DOHH2 (cell line): ENCODE data around the gene HAND1.

Experiments used
- EZH2phosphoT487 ChIP-seq: fragments of 200-600 bp; sonication (generic); IDR thresholded peaks from 2 replicates; pipeline ENCODE4 v1.6.1; 2017; ENCODE audit warnings: borderline replicate concordance, mild to moderate bottlenecking, antibody characterized with exemption, low read length, moderate library complexity, mixed read lengths
- TF ChIP-seq, protein P1 (sequence below): fragments of 200-600 bp; sonication (generic); IDR thresholded peaks from one replicate; pipeline ENCODE4 v1.5.1; 2014; ENCODE audit warnings: antibody characterized with exemption, mild to moderate bottlenecking, low read depth, low read length; ENCODE audit not compliant: poor library complexity, severe bottlenecking

DNA sequence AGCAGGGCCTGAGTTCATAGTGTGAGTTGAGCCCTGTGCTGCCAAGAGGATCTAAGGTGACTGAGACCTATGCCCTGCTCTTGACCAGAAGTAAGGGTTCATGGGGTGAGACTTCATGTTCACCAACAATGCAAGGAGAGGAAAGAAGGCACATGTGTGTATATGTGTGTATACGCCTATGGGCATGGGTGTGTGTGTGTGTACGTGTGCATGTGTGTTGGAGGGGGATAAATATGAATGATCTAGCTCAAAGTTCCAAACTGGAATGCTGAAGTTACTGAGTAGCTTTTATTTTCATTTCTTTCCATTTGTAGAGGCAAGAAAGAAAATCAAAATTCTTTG lies 25.6 kb upstream of the HAND1 start:
- TF ChIP-seq, protein P1, sequence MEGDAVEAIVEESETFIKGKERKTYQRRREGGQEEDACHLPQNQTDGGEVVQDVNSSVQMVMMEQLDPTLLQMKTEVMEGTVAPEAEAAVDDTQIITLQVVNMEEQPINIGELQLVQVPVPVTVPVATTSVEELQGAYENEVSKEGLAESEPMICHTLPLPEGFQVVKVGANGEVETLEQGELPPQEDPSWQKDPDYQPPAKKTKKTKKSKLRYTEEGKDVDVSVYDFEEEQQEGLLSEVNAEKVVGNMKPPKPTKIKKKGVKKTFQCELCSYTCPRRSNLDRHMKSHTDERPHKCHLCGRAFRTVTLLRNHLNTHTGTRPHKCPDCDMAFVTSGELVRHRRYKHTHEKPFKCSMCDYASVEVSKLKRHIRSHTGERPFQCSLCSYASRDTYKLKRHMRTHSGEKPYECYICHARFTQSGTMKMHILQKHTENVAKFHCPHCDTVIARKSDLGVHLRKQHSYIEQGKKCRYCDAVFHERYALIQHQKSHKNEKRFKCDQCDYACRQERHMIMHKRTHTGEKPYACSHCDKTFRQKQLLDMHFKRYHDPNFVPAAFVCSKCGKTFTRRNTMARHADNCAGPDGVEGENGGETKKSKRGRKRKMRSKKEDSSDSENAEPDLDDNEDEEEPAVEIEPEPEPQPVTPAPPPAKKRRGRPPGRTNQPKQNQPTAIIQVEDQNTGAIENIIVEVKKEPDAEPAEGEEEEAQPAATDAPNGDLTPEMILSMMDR = no peak
- TF ChIP-seq EZH2phosphoT487 = no peak
